Esophagus muscularis mucosa (tissue), 4 donors: Measurements from ENCODE around the gene ELP4. TPM values are rescaled to one million over a fixed set of nuclear protein-coding genes. Genes with fewer than 3 reads are reported as not detected.

Experiments used
- DNase-seq: peaks from one replicate; pipeline ENCODE4 v3.0.0-alpha.2; 2017; ENCODE audit errors: extremely low spot score
- H3K27ac ChIP-seq, 4 donors: fragments of 200-600 bp; sonication (generic); replicated peaks in 1 of 4; 1 replicate in 3 of 4; 2 replicates in 1 of 4; pipeline ENCODE4 v1.5.1; 2016 to 2019; ENCODE audit warnings: mild to moderate bottlenecking in 1 of 4
- H3K27me3 ChIP-seq, 4 donors: fragments of 200-600 bp; sonication (generic); one replicate each; pipeline versions ENCODE4 v1.5.1 to v1.6.0; 2016 to 2019
- H3K36me3 ChIP-seq, 4 donors: fragments of 200-600 bp; sonication (generic); one replicate each; pipeline ENCODE4 v1.5.1; 2016 to 2019
- H3K4me1 ChIP-seq, 4 donors: fragments of 200-600 bp; sonication (generic); one replicate each; pipeline ENCODE4 v1.5.1; 2016 to 2019
- H3K4me3 ChIP-seq, 4 donors: fragments of 200-600 bp; sonication (generic); 1 replicate in 2 of 4; 2 replicates in 2 of 4; pipeline ENCODE4 v1.5.1; 2016 to 2019; ENCODE audit warnings: mild to moderate bottlenecking in 4 of 4, moderate library complexity in 1 of 4
- H3K9me3 ChIP-seq, 4 donors: fragments of 200-600 bp; sonication (generic); 1 replicate in 3 of 4; 2 replicates in 1 of 4; pipeline ENCODE4 v1.5.1; 2016 to 2019
- CTCF ChIP-seq, 3 experiments: fragments of 200-600 bp in 2 of 3; fragments of 450-650 bp in 1 of 3; sonication (generic) in 2 of 3; IDR thresholded peaks; one replicate each; pipeline ENCODE4 v1.5.1; 2017 to 2019; ENCODE audit warnings: antibody characterized with exemption in 3 of 3, mild to moderate bottlenecking in 2 of 3, moderate library complexity in 1 of 3
- EP300 ChIP-seq: sonication (generic); formaldehyde crosslinking; IDR thresholded peaks from one replicate; pipeline ENCODE4 v1.6.1; 2017; ENCODE audit warnings: antibody characterized with exemption
- POLR2A ChIP-seq: fragments of 450-650 bp; IDR thresholded peaks from one replicate; pipeline ENCODE4 v1.6.1; 2017; ENCODE audit warnings: antibody characterized with exemption, moderate library complexity, mild to moderate bottlenecking, low read depth
- POLR2AphosphoS5 ChIP-seq, 2 donors: sonication (generic); formaldehyde crosslinking; IDR thresholded peaks; one replicate each; pipeline ENCODE4 v1.6.1; 2017; ENCODE audit warnings: antibody characterized with exemption in 2 of 2
- WGBS: methylation state at CpG from one replicate; pipeline ENCODE4 v1.1.5; 2018; 5-methylcytosine and 5-hydroxymethylcytosine counted together
- intact Hi-C: fragments of 100-400 bp; cut with DNase I; formaldehyde crosslinking; loops from one replicate; pipeline ENCODE4 v1.15.1; 2023
- total RNA-seq, 4 donors: library from RNA; depleted of rRNA; stranded (reverse); fragments of >200 nt; gene quantifications; one replicate each; pipeline versions ENCODE4 v1.1.0 to v1.2.1, GENCODE V29; 2016

The ELP4 gene
- total RNA-seq, 4 donors from 2014 or later: 18.1 to 25.5 (median 19.2) TPM

DNA sequence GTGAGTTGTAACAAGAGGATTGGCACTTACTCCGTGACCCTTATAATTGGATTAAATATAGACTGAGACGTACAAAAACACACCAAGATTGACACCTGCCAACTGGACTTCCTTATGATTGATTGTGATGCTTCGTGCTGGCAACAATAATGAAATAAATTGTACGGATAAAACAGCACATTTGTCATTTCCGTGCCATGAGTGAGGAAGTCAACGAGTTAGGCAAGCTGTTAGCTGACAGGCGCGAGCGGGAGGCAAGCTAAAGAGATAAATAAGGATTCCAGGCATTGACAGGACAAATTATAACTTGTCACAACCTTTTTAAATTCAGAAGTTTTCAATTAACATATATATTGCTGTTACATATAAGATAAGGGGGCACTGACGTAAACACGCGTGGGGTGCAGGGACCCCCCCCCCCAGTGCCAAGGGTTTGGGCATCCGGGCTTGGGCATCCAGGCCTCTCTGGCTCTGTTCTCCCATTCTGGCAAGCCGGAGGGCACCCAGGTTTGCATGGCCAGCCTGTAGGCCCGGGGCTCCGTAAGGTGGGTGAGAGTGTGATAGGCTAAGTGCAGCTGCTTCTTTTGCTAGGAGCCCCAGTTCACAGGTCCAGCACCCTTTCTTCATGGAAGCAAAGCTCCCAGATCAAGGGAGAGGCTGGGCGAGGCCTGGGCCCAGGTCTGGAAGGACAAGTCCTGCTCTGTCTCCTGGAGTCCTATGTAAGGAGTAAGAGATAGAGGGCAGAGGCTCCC is 312.8 kb downstream of the ELP4 start:
- intact Hi-C loops: no loop called here

GRCh38 chr11:31822927-31823643 is 313.5 kb downstream of the ELP4 start:
- peaks cover 5 to 100% (median 98%) of the 10 kb centered on the region in 4 donors for H3K27me3 ChIP-seq
- WGBS: 58% methylated on average over 12 of the region's 14 CpGs
- H3K4me1 ChIP-seq: peaks cover 8 to 49% (median 45%) of the 10 kb centered on the region in 4 donors

More for the DNA sequence above, 312.8 kb downstream of the ELP4 start:
- WGBS: 55% methylated on average over 15 of the region's 17 CpGs
- no peaks in the 10 kb centered on the region for H3K36me3 ChIP-seq
- H3K27me3 ChIP-seq: peaks cover 6 to 100% (median 98%) of the 10 kb centered on the region in 4 donors
- no peak for TF ChIP-seq CTCF (IDR thresholded peaks at IDR 0.05)
- TF ChIP-seq EP300: no peak
- no peak for TF ChIP-seq POLR2AphosphoS5 (IDR thresholded peaks at IDR 0.05)
- no peak for TF ChIP-seq POLR2A
- H3K9me3 ChIP-seq: no peaks in the 10 kb centered on the region
- no peak overlapping the region for H3K27ac ChIP-seq
- peaks cover 15 to 50% (median 48%) of the 10 kb centered on the region in 4 donors for H3K4me1 ChIP-seq
- H3K4me3 ChIP-seq: no peak overlapping the region
- DNase-seq: no peak

GRCh38 chr11:31823644-31824331 is 314.2 kb downstream of the ELP4 start:
- Histone ChIP-seq H3K4me1 (peaks cover 6 to 45% (median 39%) of the 10 kb centered on the region in 4 donors), H3K4me3 (no peak overlapping the region), H3K27ac (no peak overlapping the region), H3K27me3 (peaks cover 5 to 100% (median 98%) of the 10 kb centered on the region in 4 donors), H3K36me3 (no peaks in the 10 kb centered on the region), H3K9me3 (no peaks in the 10 kb centered on the region)
- peak; percentile 82 for DNase-seq
- intact Hi-C loops: no loop called here
- 28% methylated on average over 16 of the region's 24 CpGs for WGBS
- TF ChIP-seq EP300 (no peak), CTCF (IDR thresholded peaks at IDR 0.05) (no peak), POLR2AphosphoS5 (IDR thresholded peaks at IDR 0.05) (no peak), POLR2A (no peak)

More at GRCh38 chr11:31822927-31823643, 313.5 kb downstream of the ELP4 start:
- DNase-seq: peak; percentile 77
- Histone ChIP-seq H3K36me3 (no peaks in the 10 kb centered on the region), H3K9me3 (no peaks in the 10 kb centered on the region), H3K27ac (no peak overlapping the region), H3K4me3 (no peak overlapping the region)
- intact Hi-C loops: no loop called here
- no peak for TF ChIP-seq POLR2AphosphoS5 (IDR thresholded peaks at IDR 0.05)
- no peak for TF ChIP-seq POLR2A
- TF ChIP-seq CTCF (IDR thresholded peaks at IDR 0.05): no peak

- intact Hi-C loops: no loop called here
- 13% methylated on average over 18 of the region's 18 CpGs for WGBS
Observed at GRCh38 chr11:31824332-31824878, 314.8 kb downstream of the ELP4 start.

More at GRCh38 chr11:31824332-31824878, 314.8 kb downstream of the ELP4 start:
- DNase-seq: peak; percentile 66
- H3K27me3 ChIP-seq: peaks cover 5 to 100% (median 97%) of the 10 kb centered on the region in 4 donors
- H3K4me1 ChIP-seq: peaks cover 6 to 45% (median 38%) of the 10 kb centered on the region in 4 donors
- H3K36me3 ChIP-seq: no peaks in the 10 kb centered on the region
- no peaks in the 10 kb centered on the region for H3K9me3 ChIP-seq
- no peak overlapping the region for H3K27ac ChIP-seq
- no peak overlapping the region for H3K4me3 ChIP-seq
- TF ChIP-seq POLR2AphosphoS5 (IDR thresholded peaks at IDR 0.05) (no peak), EP300 (no peak), POLR2A (no peak), CTCF (IDR thresholded peaks at IDR 0.05) (no peak)
